ENCODE measurements around the gene SPATA9.

The SPATA9 gene

GRCh38 chr5:95619096-95619495, 63.7 kb downstream of the SPATA9 start:
- H3K36me3 ChIP-seq (ENCODE audit: insufficient read depth, low read length) = no peaks in the 10 kb centered on the region
- no peak overlapping the region for H3K27ac ChIP-seq
- H3K9ac ChIP-seq (ENCODE audit: insufficient read length) = no peak overlapping the region
- H3K9me3 ChIP-seq (ENCODE audit: low read depth, low read length) = no peaks in the 10 kb centered on the region; the same call in 1 of the 2 replicates
- DNase-seq (ENCODE audit: low read depth, low spot score) = no peak
- no peak overlapping the region for H3K4me3 ChIP-seq
- TF ChIP-seq POLR2AphosphoS5 (IDR thresholded peaks at IDR 0.05; ENCODE audit: borderline replicate concordance, low read depth, low read length) (no peak), FOXP2 (optimal IDR thresholded peaks at IDR 0.05; ENCODE audit: control extremely low read depth, extremely low read length, insufficient read depth) (no peak), EZH2 (IDR thresholded peaks at IDR 0.05) (no peak)

- Histone ChIP-seq H3K27ac (no peak overlapping the region), H3K9me3 (ENCODE audit: low read depth, low read length) (peaks cover 3% of the 10 kb centered on the region; the same call in 1 of the 2 replicates), H3K4me3 (no peak overlapping the region), H3K36me3 (ENCODE audit: insufficient read depth, low read length) (no peaks in the 10 kb centered on the region), H3K9ac (ENCODE audit: insufficient read length) (no peak overlapping the region)
- no peak for DNase-seq (ENCODE audit: low read depth, low spot score)
- TF ChIP-seq FOXP2 (optimal IDR thresholded peaks at IDR 0.05; ENCODE audit: control extremely low read depth, extremely low read length, insufficient read depth) (no peak), EZH2 (IDR thresholded peaks at IDR 0.05) (no peak), POLR2AphosphoS5 (IDR thresholded peaks at IDR 0.05; ENCODE audit: borderline replicate concordance, low read depth, low read length) (no peak)
These were observed 65.7 kb downstream of the SPATA9 start for GRCh38 chr5:95617057-95617456.

GRCh38 chr5:95615164-95615467, 67.7 kb downstream of the SPATA9 start:
- no peak overlapping the region for H3K9ac ChIP-seq (ENCODE audit: insufficient read length)
- H3K4me3 ChIP-seq = no peak overlapping the region
- H3K27ac ChIP-seq = no peak overlapping the region
- H3K36me3 ChIP-seq (ENCODE audit: insufficient read depth, low read length) = no peaks in the 10 kb centered on the region
- TF ChIP-seq POLR2AphosphoS5 (IDR thresholded peaks at IDR 0.05; ENCODE audit: borderline replicate concordance, low read depth, low read length) = no peak
- no peak for TF ChIP-seq EZH2 (IDR thresholded peaks at IDR 0.05)
- no peak for TF ChIP-seq FOXP2 (optimal IDR thresholded peaks at IDR 0.05; ENCODE audit: control extremely low read depth, extremely low read length, insufficient read depth)
- peaks cover 3% of the 10 kb centered on the region; the same call in 1 of the 2 replicates for H3K9me3 ChIP-seq (ENCODE audit: low read depth, low read length)
- DNase-seq (ENCODE audit: low read depth, low spot score) = no peak

- no peak overlapping the region for H3K27ac ChIP-seq
- H3K9me3 ChIP-seq (ENCODE audit: low read depth, low read length) = peaks cover 3% of the 10 kb centered on the region; the same call in 1 of the 2 replicates
- DNase-seq (ENCODE audit: low read depth, low spot score) = no peak
- H3K9ac ChIP-seq (ENCODE audit: insufficient read length) = no peak overlapping the region
- no peak for TF ChIP-seq POLR2AphosphoS5 (IDR thresholded peaks at IDR 0.05; ENCODE audit: borderline replicate concordance, low read depth, low read length)
- TF ChIP-seq FOXP2 (optimal IDR thresholded peaks at IDR 0.05; ENCODE audit: control extremely low read depth, extremely low read length, insufficient read depth) = no peak
- TF ChIP-seq EZH2 (IDR thresholded peaks at IDR 0.05) = no peak
- no peak overlapping the region for H3K4me3 ChIP-seq
- H3K36me3 ChIP-seq (ENCODE audit: insufficient read depth, low read length) = no peaks in the 10 kb centered on the region
These were observed 69.3 kb downstream of the SPATA9 start for GRCh38 chr5:95613514-95613913.

GRCh38 chr5:95611396-95611795, 71.4 kb downstream of the SPATA9 start:
- Histone ChIP-seq H3K9me3 (ENCODE audit: low read depth, low read length) (peaks cover 3% of the 10 kb centered on the region; the same call in 1 of the 2 replicates), H3K36me3 (ENCODE audit: insufficient read depth, low read length) (no peaks in the 10 kb centered on the region), H3K9ac (ENCODE audit: insufficient read length) (no peak overlapping the region), H3K27ac (no peak overlapping the region), H3K4me3 (no peak overlapping the region)
- no peak for TF ChIP-seq EZH2 (IDR thresholded peaks at IDR 0.05)
- no peak for TF ChIP-seq POLR2AphosphoS5 (IDR thresholded peaks at IDR 0.05; ENCODE audit: borderline replicate concordance, low read depth, low read length)
- TF ChIP-seq FOXP2 (optimal IDR thresholded peaks at IDR 0.05; ENCODE audit: control extremely low read depth, extremely low read length, insufficient read depth) = no peak
- no peak for DNase-seq (ENCODE audit: low read depth, low spot score)

- Histone ChIP-seq H3K36me3 (ENCODE audit: insufficient read depth, low read length) (no peaks in the 10 kb centered on the region), H3K27ac (no peak overlapping the region), H3K9ac (ENCODE audit: insufficient read length) (no peak overlapping the region), H3K4me3 (no peak overlapping the region), H3K9me3 (ENCODE audit: low read depth, low read length) (peaks cover 3% of the 10 kb centered on the region; the same call in 1 of the 2 replicates)
- TF ChIP-seq EZH2 (IDR thresholded peaks at IDR 0.05) = no peak
- TF ChIP-seq POLR2AphosphoS5 (IDR thresholded peaks at IDR 0.05; ENCODE audit: borderline replicate concordance, low read depth, low read length) = no peak
- TF ChIP-seq FOXP2 (optimal IDR thresholded peaks at IDR 0.05; ENCODE audit: control extremely low read depth, extremely low read length, insufficient read depth) = no peak
- DNase-seq (ENCODE audit: low read depth, low spot score) = no peak
These were observed 72.2 kb downstream of the SPATA9 start for GRCh38 chr5:95610546-95610945.

- no peak for DNase-seq (ENCODE audit: low read depth, low spot score)
- no peak overlapping the region for H3K9ac ChIP-seq (ENCODE audit: insufficient read length)
- H3K27ac ChIP-seq = no peak overlapping the region
- TF ChIP-seq EZH2 (IDR thresholded peaks at IDR 0.05) (no peak), POLR2AphosphoS5 (IDR thresholded peaks at IDR 0.05; ENCODE audit: borderline replicate concordance, low read depth, low read length) (no peak), FOXP2 (optimal IDR thresholded peaks at IDR 0.05; ENCODE audit: control extremely low read depth, extremely low read length, insufficient read depth) (no peak)
- peaks cover 3% of the 10 kb centered on the region; the same call in 1 of the 2 replicates for H3K9me3 ChIP-seq (ENCODE audit: low read depth, low read length)
- H3K4me3 ChIP-seq = no peak overlapping the region
- no peaks in the 10 kb centered on the region for H3K36me3 ChIP-seq (ENCODE audit: insufficient read depth, low read length)
These were observed 73.1 kb downstream of the SPATA9 start for GRCh38 chr5:95609711-95610110.

All from SK-N-MC (cell line).